GM12864 (cell line): Measurements from ENCODE around the gene PGM3.

Source experiments
- DNase-seq: peaks from one replicate; pipeline ENCODE4 v3.0.0-alpha.2; 2011; ENCODE audit warnings: low read depth
- H3K4me3 ChIP-seq: 2 replicates; pipeline ENCODE4 v1.5.1; 2011; ENCODE audit warnings: mild to moderate bottlenecking, low read depth, low read length, control low read depth
- CTCF ChIP-seq: IDR thresholded peaks from 2 replicates; pipeline ENCODE4 v1.5.1; 2011; ENCODE audit warnings: low read depth, mild to moderate bottlenecking, moderate library complexity, low read length, control low read depth, inconsistent platforms; ENCODE audit errors: missing control alignments

The PGM3 gene

DNA sequence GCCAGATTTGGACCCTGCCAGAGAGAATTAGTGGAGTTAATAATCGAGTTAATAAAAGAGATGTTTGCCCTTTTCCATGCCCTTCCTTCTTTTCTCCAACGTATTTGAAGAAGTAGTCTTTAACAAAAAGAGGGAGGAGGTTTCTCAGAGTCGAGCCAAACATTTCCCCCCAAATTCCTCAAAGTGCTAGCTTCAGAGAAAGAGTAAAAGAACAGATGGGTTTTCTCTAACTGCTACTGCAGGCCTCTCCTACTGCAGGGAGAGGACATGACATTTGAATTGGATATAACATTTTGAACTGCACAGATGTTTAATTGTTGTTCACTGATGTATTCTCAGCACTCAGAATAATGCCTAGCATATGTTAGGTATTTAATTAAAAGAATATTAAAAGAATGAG is 25.6 kb upstream of the PGM3 start:
- DNase-seq = no peak
- no peak for TF ChIP-seq CTCF
- H3K4me3 ChIP-seq = no peak overlapping the region

DNA sequence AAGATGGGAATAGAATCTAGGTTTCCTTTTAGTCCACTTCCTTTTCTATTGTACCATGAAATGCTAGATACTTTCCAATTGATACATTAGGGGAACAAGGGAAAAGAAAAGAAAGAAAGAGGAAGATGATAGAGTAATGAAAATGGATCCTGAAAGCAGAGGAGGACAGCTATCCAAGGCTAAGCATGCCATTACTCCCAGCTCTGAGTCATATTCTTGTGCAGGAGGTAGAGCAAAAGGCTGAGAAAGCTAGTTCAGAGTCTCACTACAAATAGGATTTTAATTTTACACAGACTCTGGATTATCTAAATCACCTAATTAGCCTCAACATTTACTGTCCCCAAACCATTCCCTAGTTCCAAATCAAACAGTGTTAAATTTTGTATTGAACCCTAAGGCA is 23.7 kb upstream of the PGM3 start:
- DNase-seq = no peak
- H3K4me3 ChIP-seq = no peak overlapping the region
- no peak for TF ChIP-seq CTCF

DNA sequence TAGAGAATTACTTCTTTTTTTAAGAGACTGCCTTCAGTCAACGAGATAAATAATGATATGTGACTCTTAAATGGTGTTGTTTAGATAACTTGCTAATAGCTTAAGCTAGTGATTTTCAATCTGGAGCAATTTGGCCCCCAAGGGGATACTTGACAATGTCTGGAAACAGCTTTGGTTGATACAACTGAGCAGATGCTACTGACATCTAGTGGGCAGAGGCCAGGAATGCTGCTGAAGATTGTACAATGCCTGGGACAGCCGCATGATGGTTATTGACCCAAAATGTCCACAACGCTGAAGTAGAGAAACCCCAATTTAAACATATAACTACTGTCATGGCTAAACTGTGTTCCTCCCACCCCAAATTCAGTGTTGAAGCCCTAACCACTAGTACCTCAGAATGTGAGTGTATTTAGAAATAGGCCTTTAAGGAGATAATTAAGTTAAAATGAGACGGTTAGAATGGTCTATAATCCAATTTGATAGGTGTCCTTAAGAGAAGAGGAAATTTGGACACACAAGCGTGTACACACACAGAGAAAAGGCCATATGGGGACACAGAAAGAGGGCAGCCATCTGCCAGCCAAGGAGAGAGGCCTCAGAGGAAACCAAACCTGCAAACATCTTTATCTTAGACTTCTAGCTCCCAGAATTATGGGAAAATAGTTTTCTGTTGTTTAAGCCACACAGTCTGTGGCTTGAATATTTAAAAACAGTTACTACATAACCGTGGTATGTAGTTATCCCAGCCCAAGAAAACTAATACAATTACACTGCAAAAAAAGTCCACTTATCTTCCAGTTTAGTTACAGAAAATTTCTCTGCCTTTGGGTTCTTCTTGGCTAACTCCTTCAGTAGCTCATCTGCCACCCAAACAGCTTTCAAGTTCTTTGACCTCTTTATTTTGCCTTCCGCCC is 22.3 kb upstream of the PGM3 start:
- peak; percentile 82 for TF ChIP-seq CTCF
- peak; percentile 53 for DNase-seq
- H3K4me3 ChIP-seq = no peak overlapping the region

- H3K4me3 ChIP-seq = no peak overlapping the region
- TF ChIP-seq CTCF = no peak
- no peak for DNase-seq
Observed at GRCh38 chr6:83202031-83202430, 9.0 kb upstream of the PGM3 start.

GRCh38 chr6:83199863-83200225 is 6.8 kb upstream of the PGM3 start:
- DNase-seq = no peak
- TF ChIP-seq CTCF = no peak
- no peak overlapping the region for H3K4me3 ChIP-seq

- TF ChIP-seq CTCF = no peak
Observed at GRCh38 chr6:83199173-83199862, 6.3 kb upstream of the PGM3 start.

More at GRCh38 chr6:83199173-83199862, 6.3 kb upstream of the PGM3 start:
- no peak for DNase-seq
- no peak overlapping the region for H3K4me3 ChIP-seq
